ENCODE data around the gene CLOCK. TPM values are rescaled to one million over a fixed set of nuclear protein-coding genes. Genes with fewer than 3 reads are reported as not detected.

Gene CLOCK
- total RNA-seq, 2 experiments from 2014 or later, result 8.2 to 8.8 TPM

- Mint-ChIP-seq H3K27me3 (no peaks in the 10 kb centered on the region), H3K36me3 (ENCODE audit: low read depth) (peaks cover 53% of the 10 kb centered on the region), H3K9me3 (no peaks in the 10 kb centered on the region), H3K4me1 (ENCODE audit: low read depth) (peaks cover 43% of the 10 kb centered on the region), H3K4me3 (no peak overlapping the region), H3K27ac (no peak overlapping the region)
- POLR2A ChIA-PET, result interaction anchor here (0.7 kb wide), 1 partner anchor 512 kb away, joined by 3 read pairs; no protein-coding TSS in a partner anchor
- intact Hi-C loops (cut with micrococcal nuclease), result no loop called here
- CTCF ChIA-PET, result interaction anchor here (0.6 to 1.1 kb wide), 2 partner anchors 13 to 58 kb away, joined by 3 read pairs; no protein-coding TSS in a partner anchor
- ATAC-seq, result no peak
- no peak for TF ChIP-seq CTCF (IDR thresholded peaks at IDR 0.05)
- DNase-seq, result no peak
Observed at GRCh38 chr4:55405073-55405472, 141.6 kb downstream of the CLOCK start.

- Mint-ChIP-seq H3K4me3 (peak overlapping the region; percentile 95), H3K36me3 (ENCODE audit: low read depth) (peaks cover 45% of the 10 kb centered on the region), H3K27ac (no peak overlapping the region), H3K27me3 (no peaks in the 10 kb centered on the region), H3K4me1 (ENCODE audit: low read depth) (peaks cover 46% of the 10 kb centered on the region), H3K9me3 (no peaks in the 10 kb centered on the region)
- no peak for DNase-seq
- TF ChIP-seq CTCF (IDR thresholded peaks at IDR 0.05), result no peak
- intact Hi-C loops (cut with micrococcal nuclease), result no loop called here
- ChIA-PET CTCF (interaction anchor here (1.3 to 2.7 kb wide), 2 partner anchors 9 to 54 kb away, joined by 3 to 10 read pairs; partner anchors contain the start of gene SRD5A3), POLR2A (interaction anchor here (0.6 kb wide), 1 partner anchor 253 kb away, joined by 3 read pairs; no protein-coding TSS in a partner anchor)
- no peak for ATAC-seq
Observed at GRCh38 chr4:55399581-55399980, 147.1 kb downstream of the CLOCK start.

- CTCF ChIA-PET, result interaction anchor here (0.8 to 2.7 kb wide), 3 partner anchors 9 to 53 kb away, joined by 3 to 10 read pairs (median 3); partner anchors contain the start of gene SRD5A3
- no peaks in the 10 kb centered on the region for H3K27me3 Mint-ChIP-seq
- peak overlapping the region; percentile 95 for H3K4me3 Mint-ChIP-seq
- no peak overlapping the region for H3K27ac Mint-ChIP-seq
- DNase-seq (no peak), ATAC-seq (no peak)
- intact Hi-C loops (cut with micrococcal nuclease), result no loop called here
- POLR2A ChIA-PET, result interaction anchor here (1.5 kb wide), 1 partner anchor 19 kb away, joined by 4 read pairs; no protein-coding TSS in a partner anchor
- peaks cover 43% of the 10 kb centered on the region for H3K36me3 Mint-ChIP-seq (ENCODE audit: low read depth)
- no peaks in the 10 kb centered on the region for H3K9me3 Mint-ChIP-seq
- TF ChIP-seq CTCF (IDR thresholded peaks at IDR 0.05), result no peak
- peaks cover 48% of the 10 kb centered on the region for H3K4me1 Mint-ChIP-seq (ENCODE audit: low read depth)
Observed at GRCh38 chr4:55398966-55399365, 147.7 kb downstream of the CLOCK start.

GRCh38 chr4:55398461-55398860, 148.2 kb downstream of the CLOCK start:
- peaks cover 46% of the 10 kb centered on the region for H3K4me1 Mint-ChIP-seq (ENCODE audit: low read depth)
- ATAC-seq, result no peak
- intact Hi-C loops (cut with micrococcal nuclease), result no loop called here

More at GRCh38 chr4:55398461-55398860, 148.2 kb downstream of the CLOCK start:
- no peak for DNase-seq
- no peak overlapping the region for H3K27ac Mint-ChIP-seq
- TF ChIP-seq CTCF (IDR thresholded peaks at IDR 0.05), result no peak
- H3K9me3 Mint-ChIP-seq, result no peaks in the 10 kb centered on the region
- peak overlapping the region; percentile 95 for H3K4me3 Mint-ChIP-seq
- no peaks in the 10 kb centered on the region for H3K27me3 Mint-ChIP-seq
- POLR2A ChIA-PET, result interaction anchor here (1.4 to 1.5 kb wide), 2 partner anchors 20 to 53 kb away, joined by 4 to 5 read pairs; partner anchors contain the start of gene SRD5A3
- CTCF ChIA-PET, result interaction anchor here (0.8 to 2.7 kb wide), 4 partner anchors 8 to 86 kb away, joined by 3 to 10 read pairs (median 3); partner anchors contain the start of gene SRD5A3
- peaks cover 38% of the 10 kb centered on the region for H3K36me3 Mint-ChIP-seq (ENCODE audit: low read depth)

Data from activated CD8-positive, alpha-beta T cell treated with anti-CD3 and anti-CD28 coated beads for 36 hours (primary cell).